Hair follicular keratinocyte (primary cell): Measurements from ENCODE around the gene PELI2. TPM values are rescaled to one million over a fixed set of nuclear protein-coding genes. Genes with fewer than 3 reads are reported as not detected.

Experiments
- total RNA-seq: library from RNA; depleted of rRNA; stranded (reverse); fragments of >200 nt; gene quantifications from 2 replicates; pipeline ENCODE4 v1.2.3, GENCODE V29; 2015

Gene PELI2, protein sequence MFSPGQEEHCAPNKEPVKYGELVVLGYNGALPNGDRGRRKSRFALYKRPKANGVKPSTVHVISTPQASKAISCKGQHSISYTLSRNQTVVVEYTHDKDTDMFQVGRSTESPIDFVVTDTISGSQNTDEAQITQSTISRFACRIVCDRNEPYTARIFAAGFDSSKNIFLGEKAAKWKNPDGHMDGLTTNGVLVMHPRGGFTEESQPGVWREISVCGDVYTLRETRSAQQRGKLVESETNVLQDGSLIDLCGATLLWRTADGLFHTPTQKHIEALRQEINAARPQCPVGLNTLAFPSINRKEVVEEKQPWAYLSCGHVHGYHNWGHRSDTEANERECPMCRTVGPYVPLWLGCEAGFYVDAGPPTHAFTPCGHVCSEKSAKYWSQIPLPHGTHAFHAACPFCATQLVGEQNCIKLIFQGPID
- 0.04 and 0.08 TPM in 2 replicates for total RNA-seq

DNA sequence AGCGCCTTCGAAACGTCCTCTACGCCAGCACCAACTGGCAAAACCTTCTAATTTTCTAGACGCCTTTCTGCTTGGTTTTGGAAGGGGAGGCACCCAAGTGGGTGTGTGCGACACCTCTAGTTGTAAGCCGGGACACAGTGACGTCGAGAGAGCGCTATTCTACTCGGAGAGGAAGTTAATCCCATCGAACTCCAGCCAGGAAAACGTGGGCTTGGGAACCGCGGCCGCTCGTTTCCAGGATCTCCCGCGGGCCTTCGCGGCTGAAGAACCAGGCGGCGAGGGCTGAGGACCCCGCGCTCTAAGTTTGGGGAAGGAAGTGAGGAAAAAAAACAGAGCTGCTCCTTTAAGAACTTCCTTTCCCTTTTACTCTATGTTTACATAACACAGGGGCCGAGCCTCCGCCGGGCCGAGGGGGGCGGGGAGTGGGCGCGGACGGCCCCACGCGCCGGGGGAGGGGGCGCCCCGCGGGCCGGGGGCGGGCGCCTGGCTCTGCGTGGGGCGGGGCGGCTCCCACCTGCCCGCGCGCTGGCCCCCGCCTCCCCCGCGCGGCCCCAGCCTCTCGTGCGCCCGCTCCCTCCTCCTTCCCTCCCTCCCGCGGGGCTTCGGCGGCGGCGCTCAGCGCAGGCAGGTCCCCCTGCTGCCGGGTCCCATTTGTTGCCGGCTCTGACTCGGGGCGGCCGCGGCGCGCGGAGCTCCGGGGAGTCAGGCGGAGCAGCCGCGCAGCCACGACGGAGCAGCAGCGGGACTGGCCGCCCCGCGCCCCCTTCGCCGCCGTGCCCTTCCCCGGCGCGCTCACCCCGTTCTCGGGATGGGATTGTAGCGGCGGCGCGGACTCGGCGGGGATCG, at the start of gene PELI2:
Gene PELI2 (plus strand): TSS at position 647 of the 846 bp plus-strand sequence. CDS start 250 bp downstream, outside the sequence.

